ENCODE measurements around the gene TANC2.

TANC2 gene

GRCh38 chr17:63015824-63016223 is 49.8 kb downstream of the TANC2 start:
- DNase-seq = no peak

Data from NCI-H69 (cell line).